ENCODE measurements around the gene CCDC78. TPM values are rescaled to one million over a fixed set of nuclear protein-coding genes. Genes with fewer than 3 reads are reported as not detected.

Gene CCDC78
- total RNA-seq, 1 donor from 2014 or later: 0.16 TPM

GRCh38 chr16:727291-727977 lies 1.2 kb upstream of the CCDC78 start:
- no peak for DNase-seq (ENCODE audit: low spot score)
- intact Hi-C loops (cut with DNase I): no loop called here

- DNase-seq (ENCODE audit: low spot score): no peak
- intact Hi-C loops (cut with DNase I): no loop called here
These were observed 130 bp downstream of the CCDC78 start for GRCh38 chr16:726188-726437.

- intact Hi-C loops (cut with DNase I): no loop called here
- no peak for DNase-seq (ENCODE audit: low spot score)
These were observed 618 bp downstream of the CCDC78 start for GRCh38 chr16:725463-726187.

- intact Hi-C loops (cut with DNase I): no loop called here
- no peak for DNase-seq (ENCODE audit: low spot score)
These were observed 1.2 kb downstream of the CCDC78 start for GRCh38 chr16:725041-725376.

GRCh38 chr16:724188-725040 lies 1.8 kb downstream of the CCDC78 start:
- intact Hi-C loops (cut with DNase I): no loop called here
- no peak for DNase-seq (ENCODE audit: low spot score)

- intact Hi-C loops (cut with DNase I): no loop called here
- DNase-seq (ENCODE audit: low spot score): no peak
These were observed 2.5 kb downstream of the CCDC78 start for GRCh38 chr16:723695-724094.

- intact Hi-C loops (cut with DNase I): no loop called here
- DNase-seq (ENCODE audit: low spot score): no peak
These were observed 3.2 kb downstream of the CCDC78 start for GRCh38 chr16:722835-723633.

GRCh38 chr16:721765-722540 lies 4.3 kb downstream of the CCDC78 start:
- intact Hi-C loops (cut with DNase I): loop anchor here (2.0 kb wide), 1 partner anchor 19 kb away; the partner anchor contains the start of gene CIAO3
- no peak for DNase-seq (ENCODE audit: low spot score)

- DNase-seq (ENCODE audit: low spot score): peak; percentile 85
- intact Hi-C loops (cut with DNase I): loop anchor here (2.0 kb wide), 1 partner anchor 20 kb away; the partner anchor contains the start of gene CIAO3
These were observed 5.1 kb downstream of the CCDC78 start, which contains the start of gene ANTKMT for GRCh38 chr16:720990-721764. TSS of gene ANTKMT (plus strand) at chr16:721146. CDS start at chr16:721275, 129 bp downstream.

- intact Hi-C loops (cut with DNase I): loop anchor here (2.0 kb wide), 1 partner anchor 20 kb away; the partner anchor contains the start of gene CIAO3
- DNase-seq (ENCODE audit: low spot score): no peak
These were observed 5.7 kb downstream of the CCDC78 start for GRCh38 chr16:720447-720989.

- no peak for DNase-seq (ENCODE audit: low spot score)
- intact Hi-C loops (cut with DNase I): loop anchor here (2.0 kb wide), 1 partner anchor 21 kb away; the partner anchor contains the start of gene CIAO3
These were observed 6.3 kb downstream of the CCDC78 start for GRCh38 chr16:719815-720446.

- no peak for DNase-seq (ENCODE audit: low spot score)
- intact Hi-C loops (cut with DNase I): no loop called here
These were observed 7.3 kb downstream of the CCDC78 start for GRCh38 chr16:718922-719321.

GRCh38 chr16:718389-718788 lies 7.9 kb downstream of the CCDC78 start:
- intact Hi-C loops (cut with DNase I): no loop called here
- no peak for DNase-seq (ENCODE audit: low spot score)

GRCh38 chr16:717450-718245 lies 8.6 kb downstream of the CCDC78 start:
- no peak for DNase-seq (ENCODE audit: low spot score)
- intact Hi-C loops (cut with DNase I): no loop called here

GRCh38 chr16:716768-717325 lies 9.4 kb downstream of the CCDC78 start:
- no peak for DNase-seq (ENCODE audit: low spot score)
- intact Hi-C loops (cut with DNase I): no loop called here

GRCh38 chr16:716200-716568 lies 10.1 kb downstream of the CCDC78 start:
- DNase-seq (ENCODE audit: low spot score): no peak
- intact Hi-C loops (cut with DNase I): no loop called here

Data from cardiac septum (tissue), 1 donor.